ENCODE results near the gene ZP4. TPM values are rescaled to one million over a fixed set of nuclear protein-coding genes. Genes with fewer than 3 reads are reported as not detected.

Gene ZP4
- total and polyA plus RNA-seq, 2 of the 4 experiments (the other 2 are of a cell fraction) = not detected

DNA sequence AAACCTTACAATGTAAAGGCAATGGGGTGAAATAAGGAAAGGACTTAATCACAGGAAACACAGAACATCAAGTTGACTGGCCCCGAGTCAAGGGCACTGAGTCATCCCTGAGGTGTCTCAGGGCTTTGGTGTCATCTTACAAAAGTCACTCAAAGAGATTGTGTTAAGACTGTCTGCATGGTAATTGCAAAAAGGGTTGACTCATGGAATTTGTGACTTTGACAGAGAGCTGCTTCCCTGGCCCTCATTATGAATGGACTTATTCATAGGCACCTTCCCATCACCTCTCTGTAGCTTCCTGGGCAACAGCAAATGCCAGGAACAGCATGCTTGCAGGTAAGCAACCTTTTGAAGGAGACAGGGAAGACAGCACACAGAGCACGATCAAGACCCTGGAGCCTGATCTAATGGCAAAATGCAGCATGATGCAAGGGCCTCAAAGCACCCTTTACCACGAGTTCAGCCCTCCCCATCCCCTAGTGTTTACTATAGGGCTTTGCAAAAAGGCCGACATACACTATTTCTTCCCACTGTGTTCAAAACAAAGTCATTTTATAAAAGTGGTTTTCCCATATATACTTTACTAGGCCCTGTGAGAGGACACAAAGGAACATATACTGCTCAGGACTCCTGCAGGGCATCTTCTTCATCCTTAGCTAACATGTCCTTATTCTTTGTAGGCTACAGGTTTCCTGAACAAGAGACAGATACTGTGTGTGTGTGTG is 17.1 kb downstream of the ZP4 start:
- no peak overlapping the region for H2BK120ac ChIP-seq (ENCODE audit: low read depth, low read length)
- ChIA-PET POLR2A (ENCODE audit: unreplicated experiment) (no interaction called here), CTCF (interaction anchor here (0.6 to 1.4 kb wide), 3 partner anchors 9 to 325 kb away, joined by 3 to 5 read pairs (median 3); no protein-coding TSS in a partner anchor)
- peak; percentile 64 for DNase-seq
- no peak overlapping the region for H3K27ac ChIP-seq (ENCODE audit: insufficient read depth, low read length)
- dilution Hi-C loops (cut with HindIII; ENCODE audit: low sequenced_read_pairs, unreplicated experiment) (no loop called here), intact Hi-C loops (cut with micrococcal nuclease) (no loop called here), in situ Hi-C loops (cut with MboI; ENCODE audit: low sequenced_read_pairs) (no loop called here)
- no peak overlapping the region for H2BK20ac ChIP-seq (ENCODE audit: low read depth, low read length)
- H3K27me3 ChIP-seq (ENCODE audit: control insufficient read depth, insufficient read depth, low read length) = no peaks in the 10 kb centered on the region
- no CpG with 5 or more reads among the region's 4 CpGs for WGBS, 2 experiments (ENCODE audit: extremely low coverage in 2 of 2, insufficient read length in 1 of 2)
- no peak overlapping the region for H2BK5ac ChIP-seq (ENCODE audit: low read depth, low read length, poor library complexity, severe bottlenecking)
- no peak overlapping the region for H2AK5ac ChIP-seq (ENCODE audit: low read depth, low read length)
- TF ChIP-seq NFE2L2 (IDR thresholded peaks at IDR 0.05; ENCODE audit: low read depth, low read length) (no peak), FOS (IDR thresholded peaks at IDR 0.05; ENCODE audit: low read depth, low read length) (peak; percentile 34; the same call in 1 of the 2 replicates)
- H3K14ac ChIP-seq (replicated peaks; ENCODE audit: low read depth, low read length) = no peak overlapping the region
- H2AK9ac ChIP-seq (replicated peaks; ENCODE audit: low read depth, low read length, poor library complexity) = no peak overlapping the region
- H3K56ac ChIP-seq (ENCODE audit: extremely low read depth, insufficient read depth, low read length) = no peak overlapping the region
- H3K4me3 ChIP-seq (ENCODE audit: insufficient read depth, low read depth, low read length) = no peak overlapping the region
- H4K91ac ChIP-seq (ENCODE audit: insufficient read depth, low read depth, low read length) = no peak overlapping the region
- no peak overlapping the region for H3K23ac ChIP-seq (ENCODE audit: low read depth, low read length)
- no TSS peak for BruUV-seq (replicated peaks)
- H3K9me3 ChIP-seq (ENCODE audit: control insufficient read depth, insufficient read depth, low read length) = no peaks in the 10 kb centered on the region; the same call in 1 of the 2 replicates
- no peak overlapping the region for H3K9ac ChIP-seq (ENCODE audit: low read depth, low read length)
- no peaks in the 10 kb centered on the region for H3K36me3 ChIP-seq (ENCODE audit: control insufficient read depth, insufficient read depth, low read length)
- H3K4me2 ChIP-seq (ENCODE audit: low read depth, low read length) = 0 out of 2 replicates have a peak overlapping the region, but pooled peaks have one; percentile 35
- no peaks in the 10 kb centered on the region for H3K79me1 ChIP-seq (ENCODE audit: low read depth in 1 of 2, low read length in 2 of 2)
- no peaks in the 10 kb centered on the region for H3K9me1 ChIP-seq (ENCODE audit: insufficient read depth, low read length)
- H4K8ac ChIP-seq (ENCODE audit: low read depth in 2 of 2, low read length in 2 of 2) = no peak overlapping the region
- peak; percentile 66 for ATAC-seq (ENCODE audit: low read depth)
- H3K4ac ChIP-seq (ENCODE audit: low read depth, low read length) = no peak overlapping the region
- no peak overlapping the region for H2AFZ ChIP-seq (replicated peaks; ENCODE audit: low read length, poor library complexity)
- no peak overlapping the region for H3K18ac ChIP-seq (ENCODE audit: low read depth, low read length)
- H4K20me1 ChIP-seq (ENCODE audit: insufficient read depth, low read length) = no peaks in the 10 kb centered on the region
- no peak overlapping the region for H2BK15ac ChIP-seq (ENCODE audit: low read depth, low read length)
- no peak overlapping the region for H4K5ac ChIP-seq (ENCODE audit: low read depth, low read length)
- peaks cover 3% of the 10 kb centered on the region for H3K4me1 ChIP-seq (ENCODE audit: control insufficient read depth, insufficient read depth, low read length)

Data from IMR-90 (cell line).